HG02981 (cell line): ENCODE results near the gene FKBP1B.
"Not testable (repeated sequence)": the region's sequence is repeated elsewhere in the genome, so short reads cannot be mapped to it uniquely, and the experiment has no call there.

Source experiments
- ATAC-seq: cut with Tn5 transposase; IDR thresholded peaks from one replicate; pipeline ENCODE4 v1.9.1; 2021; ENCODE audit warnings: mild to moderate bottlenecking, moderate library complexity; ENCODE audit not compliant: unreplicated experiment

The FKBP1B gene

GRCh38 chr2:24095171-24095677, 45.7 kb downstream of the FKBP1B start:
- ATAC-seq: not testable (repeated sequence)

- ATAC-seq: not testable (repeated sequence)
Observed at GRCh38 chr2:24100732-24101131, 51.2 kb downstream of the FKBP1B start.

GRCh38 chr2:24101992-24102391, 52.5 kb downstream of the FKBP1B start:
- no peak for ATAC-seq

GRCh38 chr2:24102677-24103076, 53.1 kb downstream of the FKBP1B start:
- ATAC-seq: no peak

- ATAC-seq: no peak
Observed at GRCh38 chr2:24104110-24104650, 54.6 kb downstream of the FKBP1B start.

GRCh38 chr2:24104906-24105305, 55.4 kb downstream of the FKBP1B start:
- no peak for ATAC-seq

- ATAC-seq: no peak
Observed at GRCh38 chr2:24105816-24106215, 56.3 kb downstream of the FKBP1B start.

- no peak for ATAC-seq
Observed at GRCh38 chr2:24106786-24107185, 57.2 kb downstream of the FKBP1B start.

- ATAC-seq: no peak
Observed at GRCh38 chr2:24107336-24107735, 57.8 kb downstream of the FKBP1B start.

GRCh38 chr2:24109431-24109830, 59.9 kb downstream of the FKBP1B start:
- not testable (repeated sequence) for ATAC-seq

- ATAC-seq: no peak
Observed at GRCh38 chr2:24110660-24111303, 61.2 kb downstream of the FKBP1B start.

- no peak for ATAC-seq
Observed at GRCh38 chr2:24111407-24111901, 61.9 kb downstream of the FKBP1B start.
